ENCODE measurements around the gene COL27A1.

Gene COL27A1

GRCh38 chr9:114155995-114156656 is 789 bp downstream of the COL27A1 start:
- peak; percentile 11 for ATAC-seq
- TF ChIP-seq ZFP30 (CRISPR knock-in tag; IDR thresholded peaks at IDR 0.05) (no peak), PPARA (CRISPR knock-in tag; IDR thresholded peaks at IDR 0.05; ENCODE audit: borderline replicate concordance) (no peak), TSHZ2 (CRISPR knock-in tag; IDR thresholded peaks at IDR 0.05) (no peak), TCF4 (CRISPR knock-in tag; IDR thresholded peaks at IDR 0.05; ENCODE audit: borderline replicate concordance) (no peak), PATZ1 (CRISPR knock-in tag; IDR thresholded peaks at IDR 0.05; ENCODE audit: borderline replicate concordance) (no peak), ARNTL (CRISPR knock-in tag; IDR thresholded peaks at IDR 0.05; ENCODE audit: borderline replicate concordance, low read depth) (no peak), ISL1 (CRISPR knock-in tag; IDR thresholded peaks at IDR 0.05) (no peak), ZC3H10 (CRISPR knock-in tag; IDR thresholded peaks at IDR 0.05) (no peak), RARB (CRISPR knock-in tag; IDR thresholded peaks at IDR 0.05) (no peak), ZFP3 (CRISPR knock-in tag; IDR thresholded peaks at IDR 0.05) (no peak), CREB5 (CRISPR knock-in tag; IDR thresholded peaks at IDR 0.05; ENCODE audit: low read depth) (no peak)

GRCh38 chr9:114156657-114157421 is 1.5 kb downstream of the COL27A1 start:
- TF ChIP-seq GLIS3 (CRISPR knock-in tag; IDR thresholded peaks at IDR 0.05), result no peak
- TF ChIP-seq ZNF565 (CRISPR knock-in tag; conservative IDR thresholded peaks at IDR 0.05; ENCODE audit: low read depth), result no peak
- no peak for TF ChIP-seq ZNF70 (CRISPR knock-in tag; IDR thresholded peaks at IDR 0.05)
- TF ChIP-seq ZFP3 (CRISPR knock-in tag; IDR thresholded peaks at IDR 0.05), result peak; percentile 77
- peak; percentile 74 for ATAC-seq

GRCh38 chr9:114157516-114158176 is 2.3 kb downstream of the COL27A1 start:
- TF ChIP-seq ZFP30 (CRISPR knock-in tag; IDR thresholded peaks at IDR 0.05) (no peak), CREB5 (CRISPR knock-in tag; IDR thresholded peaks at IDR 0.05; ENCODE audit: low read depth) (no peak), RARB (CRISPR knock-in tag; IDR thresholded peaks at IDR 0.05) (no peak), POU6F1 (CRISPR knock-in tag; IDR thresholded peaks at IDR 0.05; ENCODE audit: borderline replicate concordance, low read depth) (no peak), CSRNP3 (CRISPR knock-in tag; IDR thresholded peaks at IDR 0.05) (no peak), ARNTL (CRISPR knock-in tag; IDR thresholded peaks at IDR 0.05; ENCODE audit: borderline replicate concordance, low read depth) (no peak)

More at GRCh38 chr9:114157516-114158176, 2.3 kb downstream of the COL27A1 start:
- ATAC-seq, result no peak
